IPS-20b (cell line): ENCODE data around the gene CELSR2.
"Not testable (repeated sequence)": the region's sequence is repeated elsewhere in the genome, so short reads cannot be mapped to it uniquely, and the experiment has no call there.

Source experiments
- H3K27ac ChIP-seq: one replicate; pipeline ENCODE4 v1.5.1; 2013; ENCODE audit warnings: low read length
- H3K27me3 ChIP-seq: 2 replicates; pipeline ENCODE4 v1.6.1; 2013; ENCODE audit warnings: mild to moderate bottlenecking, low read length, inconsistent platforms; ENCODE audit not compliant: insufficient read depth
- H3K36me3 ChIP-seq: 2 replicates; pipeline ENCODE4 v1.6.1; 2013; ENCODE audit warnings: low read depth, mild to moderate bottlenecking, inconsistent platforms, low read length, moderate library complexity; ENCODE audit not compliant: insufficient read depth
- H3K4me1 ChIP-seq: 2 replicates; pipeline ENCODE4 v1.6.1; 2013; ENCODE audit warnings: mild to moderate bottlenecking, control low read depth, inconsistent platforms, low read length, moderate library complexity; ENCODE audit not compliant: insufficient read depth
- H3K4me3 ChIP-seq: 2 replicates; pipeline ENCODE4 v1.5.1; 2013; ENCODE audit warnings: mild to moderate bottlenecking, low read length, inconsistent platforms
- H3K9ac ChIP-seq: 2 replicates; pipeline ENCODE4 v1.6.1; 2013; ENCODE audit warnings: low read depth, mild to moderate bottlenecking, inconsistent platforms, low read length, moderate library complexity
- H3K9me3 ChIP-seq: 2 replicates; pipeline ENCODE4 v1.6.1; 2013; ENCODE audit warnings: mild to moderate bottlenecking, low read depth, low read length, inconsistent platforms; ENCODE audit not compliant: insufficient read depth

The CELSR2 gene

DNA sequence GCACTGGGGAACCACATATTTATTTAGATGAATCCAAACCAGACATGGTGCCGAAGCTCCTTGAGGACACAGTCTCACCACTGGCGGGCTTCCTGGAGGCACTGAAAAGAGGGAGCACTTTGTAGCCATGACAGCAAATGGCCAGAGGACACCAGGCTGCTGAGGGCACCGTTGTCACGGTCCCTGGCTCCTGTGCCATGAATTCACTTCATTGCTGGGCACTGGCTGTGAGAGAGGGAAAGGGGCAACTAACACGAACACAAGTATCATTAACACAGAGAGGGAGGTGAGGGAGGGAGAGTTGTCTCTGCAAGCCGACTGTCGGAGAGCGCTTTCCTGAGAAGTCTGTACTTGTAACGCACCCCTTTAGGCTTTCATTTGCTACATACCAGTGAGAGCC lies 43.0 kb downstream of the CELSR2 start:
- Histone ChIP-seq H3K4me3 (no peak overlapping the region), H3K36me3 (no peaks in the 10 kb centered on the region), H3K9me3 (no peaks in the 10 kb centered on the region), H3K4me1 (no peaks in the 10 kb centered on the region), H3K27me3 (no peaks in the 10 kb centered on the region), H3K27ac (no peak overlapping the region), H3K9ac (no peak overlapping the region)

DNA sequence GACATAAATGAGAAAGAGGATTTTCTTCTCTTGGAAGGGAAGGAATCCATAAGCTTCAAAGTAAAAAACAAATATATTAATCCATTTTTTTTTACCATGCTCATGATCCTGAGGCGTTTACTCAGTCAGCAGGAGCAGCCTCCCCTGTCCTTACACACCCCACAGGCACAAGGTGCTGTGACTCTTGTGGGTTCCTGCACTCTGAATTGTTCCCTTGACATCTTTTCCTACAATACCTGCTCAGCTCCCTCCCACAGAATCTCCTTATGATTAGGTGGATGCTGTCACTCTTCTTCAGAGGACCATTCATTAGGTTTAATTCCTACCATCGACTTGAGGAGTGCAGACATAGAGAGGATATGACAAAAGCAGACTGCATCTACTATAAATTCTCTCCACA lies 43.7 kb downstream of the CELSR2 start:
- Histone ChIP-seq H3K9me3 (no peaks in the 10 kb centered on the region), H3K9ac (no peak overlapping the region)

DNA sequence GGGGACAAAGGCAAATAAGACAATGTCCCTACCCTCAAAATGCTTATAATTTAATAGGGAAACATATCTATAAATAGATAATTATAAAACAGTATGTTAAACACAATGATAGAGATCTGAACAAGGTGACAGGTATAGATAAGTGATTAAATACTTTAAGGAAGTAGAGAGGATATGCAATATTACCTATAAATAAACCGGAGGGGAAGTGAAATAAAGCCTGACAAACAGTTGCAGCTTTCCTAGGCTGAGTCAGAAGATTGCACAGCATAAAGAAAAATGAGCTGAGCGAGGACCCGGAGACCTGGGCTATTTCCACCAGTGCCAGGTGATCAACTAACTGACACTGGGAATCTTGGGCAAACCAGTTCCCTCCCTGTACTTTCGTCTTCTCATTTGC lies 45.1 kb downstream of the CELSR2 start:
- H3K9me3 ChIP-seq: no peaks in the 10 kb centered on the region
- H3K4me1 ChIP-seq: no peaks in the 10 kb centered on the region
- H3K36me3 ChIP-seq: no peaks in the 10 kb centered on the region
- no peak overlapping the region for H3K4me3 ChIP-seq
- no peak overlapping the region for H3K9ac ChIP-seq
- H3K27me3 ChIP-seq: no peaks in the 10 kb centered on the region
- H3K27ac ChIP-seq: no peak overlapping the region

More for the DNA sequence above, 43.7 kb downstream of the CELSR2 start:
- no peak overlapping the region for H3K4me3 ChIP-seq
- no peaks in the 10 kb centered on the region for H3K36me3 ChIP-seq
- no peaks in the 10 kb centered on the region for H3K27me3 ChIP-seq
- no peak overlapping the region for H3K27ac ChIP-seq
- H3K4me1 ChIP-seq: no peaks in the 10 kb centered on the region

DNA sequence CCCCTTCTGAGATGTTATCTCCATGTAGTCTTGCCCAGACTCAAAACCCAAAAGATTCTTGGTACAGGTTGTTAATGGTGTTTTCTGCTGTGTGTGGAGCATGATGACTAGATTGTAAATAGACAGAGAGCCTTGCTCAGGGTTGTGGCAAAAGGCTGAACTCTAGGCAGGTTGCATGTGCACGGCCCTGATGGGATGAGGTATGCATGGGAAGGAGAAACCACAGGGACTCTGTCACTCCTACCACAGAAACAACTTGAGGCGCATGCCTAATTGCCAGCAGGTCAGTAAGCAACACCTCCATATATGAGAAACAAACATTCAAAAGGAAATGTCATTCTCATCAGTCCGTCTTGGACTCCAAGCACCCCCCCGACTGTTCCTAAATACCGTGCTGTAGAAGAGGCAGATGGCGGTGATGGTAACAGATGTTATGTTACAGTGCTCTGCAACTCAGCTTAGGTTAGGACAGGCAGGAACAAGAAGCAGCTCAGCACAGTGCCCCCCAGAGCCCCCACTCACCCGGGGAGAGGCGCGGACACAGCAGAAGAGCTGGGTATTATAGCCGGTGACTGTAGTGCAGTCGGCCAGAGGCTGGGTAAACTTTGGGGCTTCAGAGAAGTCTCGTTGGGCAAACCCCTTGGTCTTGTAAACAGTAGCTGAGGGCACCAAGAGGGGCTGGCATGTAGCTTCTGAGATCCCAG lies 46.5 kb downstream of the CELSR2 start:
- no peak overlapping the region for H3K27ac ChIP-seq
- H3K27me3 ChIP-seq: no peaks in the 10 kb centered on the region
- H3K36me3 ChIP-seq: no peaks in the 10 kb centered on the region
- no peaks in the 10 kb centered on the region for H3K4me1 ChIP-seq
- H3K4me3 ChIP-seq: no peak overlapping the region
- no peak overlapping the region for H3K9ac ChIP-seq
- no peaks in the 10 kb centered on the region for H3K9me3 ChIP-seq

DNA sequence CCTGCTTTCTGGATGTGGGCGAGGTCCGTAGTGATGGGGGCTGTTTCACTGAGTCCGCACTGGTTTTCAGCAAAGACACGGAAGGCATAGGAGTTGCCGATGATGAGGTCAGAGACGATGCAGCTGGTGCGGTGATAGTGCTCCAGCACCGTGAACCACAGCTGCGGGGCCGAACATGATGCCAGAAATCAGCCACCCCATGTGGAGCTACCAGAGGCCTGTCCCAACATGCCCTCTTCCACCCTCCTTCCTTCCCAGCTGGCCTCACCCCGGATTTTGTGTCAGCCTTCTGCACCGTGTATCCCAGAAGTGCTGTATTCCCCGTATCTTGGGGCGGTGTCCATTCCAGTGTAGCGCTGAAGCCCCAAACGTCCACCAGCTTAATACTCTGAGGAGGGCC lies 47.4 kb downstream of the CELSR2 start:
- H3K9ac ChIP-seq: no peak overlapping the region
- no peak overlapping the region for H3K27ac ChIP-seq
- H3K9me3 ChIP-seq: no peaks in the 10 kb centered on the region
- H3K27me3 ChIP-seq: no peaks in the 10 kb centered on the region
- no peak overlapping the region for H3K4me3 ChIP-seq
- no peaks in the 10 kb centered on the region for H3K36me3 ChIP-seq
- no peaks in the 10 kb centered on the region for H3K4me1 ChIP-seq

DNA sequence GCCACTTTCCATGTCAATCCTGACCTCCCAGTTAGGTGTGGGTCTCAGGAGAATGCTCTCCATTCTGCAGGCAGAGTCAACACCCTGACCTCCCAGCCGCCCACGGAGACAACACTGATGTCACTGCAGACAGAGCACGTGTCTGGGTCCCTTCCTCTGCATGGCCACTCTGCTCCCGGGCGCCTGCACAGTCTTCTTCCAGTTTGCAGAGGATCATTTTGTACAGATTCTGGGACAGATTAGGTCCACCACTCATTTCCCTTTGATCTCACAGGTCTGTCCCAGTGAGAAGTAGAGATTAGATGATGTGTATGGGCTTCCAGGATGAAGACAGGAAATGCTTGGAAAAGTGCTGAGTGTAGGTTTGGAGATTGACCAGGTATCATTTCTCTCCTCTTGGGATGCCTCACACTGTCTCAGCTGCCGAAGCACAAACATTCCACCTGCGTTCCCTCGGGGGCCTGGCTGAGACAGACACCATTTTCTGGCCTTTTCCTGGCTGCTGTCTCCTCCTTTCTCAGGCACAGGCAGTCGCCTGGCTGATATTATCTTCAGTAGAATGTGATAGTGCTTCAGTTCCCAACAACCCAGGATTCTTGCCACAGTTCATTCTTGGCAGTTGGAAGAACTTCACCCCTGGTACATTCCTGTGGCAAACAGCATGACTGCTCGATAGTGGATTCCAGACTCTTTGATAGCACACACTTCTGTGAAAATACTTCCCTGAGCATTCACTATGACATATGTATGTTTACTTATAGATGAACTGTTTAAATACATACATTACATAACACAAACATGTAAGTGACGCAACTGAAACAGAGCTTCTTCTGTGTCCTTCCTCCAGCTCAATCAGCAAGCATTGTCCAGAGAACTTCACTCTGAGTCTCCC lies 49.6 kb downstream of the CELSR2 start:
- Histone ChIP-seq H3K4me3 (no peak overlapping the region), H3K27ac (no peak overlapping the region), H3K27me3 (no peaks in the 10 kb centered on the region), H3K9ac (no peak overlapping the region), H3K36me3 (no peaks in the 10 kb centered on the region), H3K4me1 (no peaks in the 10 kb centered on the region), H3K9me3 (no peaks in the 10 kb centered on the region)

DNA sequence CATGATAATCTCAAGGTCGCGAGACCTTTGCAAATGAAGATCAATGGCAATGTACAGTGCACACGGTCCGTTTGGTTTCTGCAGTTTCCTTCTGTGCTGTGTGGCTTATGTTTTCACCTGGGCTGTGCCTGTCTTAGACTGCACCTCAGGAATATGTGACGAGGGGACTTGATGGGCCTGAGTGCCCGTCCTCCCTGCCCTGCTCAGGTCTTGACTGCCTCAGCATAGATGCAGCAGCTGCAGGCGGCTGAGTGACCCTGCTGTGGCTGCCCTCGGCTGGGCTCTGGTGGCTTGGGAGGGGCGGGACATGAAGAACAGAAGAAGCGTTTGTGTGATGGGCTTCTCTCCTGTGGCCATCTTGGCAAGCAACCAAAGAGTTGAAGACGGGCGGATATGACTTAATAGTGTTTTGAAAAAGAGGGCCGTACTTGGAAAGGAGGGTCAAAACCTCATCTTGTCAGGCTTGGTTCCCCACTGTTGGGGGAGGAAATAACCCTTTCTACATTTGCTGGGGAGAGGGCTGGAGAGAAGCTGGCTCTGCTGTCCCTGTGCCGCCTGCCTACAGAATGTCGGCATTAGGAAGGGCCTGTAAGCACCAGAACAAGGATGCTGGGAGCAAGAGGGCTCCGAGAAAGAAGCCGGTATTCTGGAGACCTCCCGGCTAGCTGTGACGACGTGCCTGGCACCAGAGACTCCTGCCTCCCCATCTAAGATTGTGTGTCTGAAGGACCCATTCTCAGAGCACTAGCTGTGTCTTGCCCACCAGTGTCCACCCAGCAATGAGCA lies 50.4 kb downstream of the CELSR2 start:
- H3K36me3 ChIP-seq: no peaks in the 10 kb centered on the region
- H3K27ac ChIP-seq: no peak overlapping the region
- no peaks in the 10 kb centered on the region for H3K4me1 ChIP-seq
- H3K27me3 ChIP-seq: no peaks in the 10 kb centered on the region
- no peak overlapping the region for H3K4me3 ChIP-seq
- H3K9ac ChIP-seq: no peak overlapping the region
- H3K9me3 ChIP-seq: no peaks in the 10 kb centered on the region

DNA sequence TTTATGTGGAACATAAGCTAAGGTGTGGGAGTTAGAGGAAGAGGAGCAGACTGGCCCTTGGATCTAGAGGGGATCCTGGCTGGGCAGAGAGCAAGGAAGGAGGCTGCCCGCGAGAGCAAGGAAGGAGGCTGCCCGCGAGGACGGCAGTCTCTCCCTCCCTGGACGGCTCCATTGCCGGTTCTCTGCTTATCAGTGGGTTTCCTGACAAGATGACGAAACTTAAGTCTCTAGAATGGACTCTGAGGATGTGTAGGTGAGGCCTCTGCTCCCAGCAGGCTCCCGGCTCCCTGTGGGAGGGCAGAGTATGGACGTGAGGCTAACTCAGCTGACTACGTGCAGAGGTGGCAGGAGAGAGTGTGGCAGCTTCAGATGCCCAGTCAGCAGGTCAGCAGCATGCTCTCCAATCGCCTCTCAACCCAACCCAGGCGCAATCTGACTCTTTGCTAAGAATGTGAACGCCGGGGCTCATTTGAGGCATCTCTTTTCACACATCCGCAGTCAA lies 51.4 kb downstream of the CELSR2 start:
- Histone ChIP-seq H3K4me3 (no peak overlapping the region), H3K36me3 (no peaks in the 10 kb centered on the region), H3K9me3 (no peaks in the 10 kb centered on the region), H3K27ac (no peak overlapping the region), H3K9ac (no peak overlapping the region), H3K27me3 (no peaks in the 10 kb centered on the region), H3K4me1 (no peaks in the 10 kb centered on the region)

DNA sequence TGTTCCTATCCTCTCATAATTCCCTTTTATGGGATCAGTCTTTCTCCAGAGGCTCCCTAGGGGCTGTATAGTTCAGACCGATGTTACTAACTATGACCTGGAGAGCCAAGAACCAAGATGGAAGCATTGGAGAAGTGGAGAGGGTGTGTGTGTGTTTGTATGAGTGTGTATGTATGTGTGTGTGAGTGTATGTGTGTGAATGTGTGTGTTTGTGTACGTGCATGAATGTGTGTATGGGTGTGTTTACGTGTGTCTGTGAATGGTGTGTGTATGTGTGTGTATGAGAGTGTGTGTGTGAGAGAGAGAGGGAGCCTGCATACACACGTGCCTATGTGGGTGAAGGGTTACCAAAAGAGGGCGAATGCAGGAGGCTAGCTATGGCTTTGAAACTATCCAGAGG lies 52.5 kb downstream of the CELSR2 start:
- no peaks in the 10 kb centered on the region for H3K27me3 ChIP-seq
- H3K27ac ChIP-seq: no peak overlapping the region
- H3K36me3 ChIP-seq: no peaks in the 10 kb centered on the region
- no peak overlapping the region for H3K9ac ChIP-seq
- no peaks in the 10 kb centered on the region for H3K9me3 ChIP-seq
- no peaks in the 10 kb centered on the region for H3K4me1 ChIP-seq
- H3K4me3 ChIP-seq: no peak overlapping the region

DNA sequence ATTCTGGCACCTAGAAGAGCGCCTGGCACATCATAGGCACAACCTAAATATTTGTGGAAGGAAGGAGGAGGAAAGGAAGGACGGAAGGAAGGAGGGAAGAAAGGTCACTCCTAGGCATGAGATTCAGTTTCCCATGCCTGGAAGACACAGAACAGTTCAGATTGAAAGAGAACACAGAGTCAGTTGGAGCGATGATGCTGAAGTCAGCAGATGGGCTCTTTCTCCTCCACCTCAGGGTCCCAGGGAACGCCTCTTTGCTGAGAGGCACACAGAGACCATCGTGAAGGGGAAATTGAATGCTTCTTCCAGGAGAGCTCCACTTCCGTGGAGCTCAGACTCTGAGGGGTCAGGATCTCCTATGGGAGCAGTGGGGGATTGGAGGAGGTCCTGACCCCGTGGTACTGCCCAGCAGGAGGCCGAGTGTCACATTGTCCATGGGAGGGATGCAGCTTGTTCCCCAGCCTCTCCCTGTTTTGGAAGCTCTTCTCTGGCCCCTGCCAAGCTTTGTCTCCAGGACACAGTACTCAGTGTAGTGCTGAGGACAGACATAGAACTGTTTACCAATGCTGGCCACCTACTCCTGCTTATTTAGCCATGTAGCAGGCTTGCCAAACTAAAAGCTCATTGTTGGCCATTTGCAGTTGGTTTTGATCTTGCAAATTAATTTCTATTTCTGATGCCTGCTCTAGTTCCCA lies 55.0 kb downstream of the CELSR2 start:
- Histone ChIP-seq H3K9me3 (no peaks in the 10 kb centered on the region), H3K9ac (no peak overlapping the region), H3K27me3 (no peaks in the 10 kb centered on the region), H3K27ac (no peak overlapping the region), H3K4me1 (no peaks in the 10 kb centered on the region; the same call in 1 of the 2 replicates), H3K36me3 (no peaks in the 10 kb centered on the region), H3K4me3 (no peak overlapping the region)

DNA sequence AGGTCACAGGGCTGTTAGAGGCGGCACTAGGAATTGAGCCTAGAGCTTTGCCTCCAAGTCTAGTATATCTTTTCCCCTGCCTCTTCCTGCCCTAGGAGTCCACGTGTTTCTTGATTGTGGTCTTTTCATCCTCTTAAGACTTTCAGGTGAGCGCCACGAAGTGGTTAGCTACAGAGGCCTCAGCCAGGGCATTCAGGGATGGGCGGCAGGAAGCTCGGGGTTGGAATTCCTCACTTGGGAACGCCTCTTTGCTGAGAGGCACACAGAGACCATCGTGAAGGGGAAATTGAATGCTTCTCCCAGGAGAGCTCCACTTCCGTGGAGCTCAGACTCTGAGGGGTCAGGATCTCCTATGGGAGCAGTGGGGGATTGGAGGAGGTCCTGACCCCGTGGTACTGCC lies 56.7 kb downstream of the CELSR2 start:
- H3K9ac ChIP-seq, H3K4me1 ChIP-seq, H3K4me3 ChIP-seq, H3K27ac ChIP-seq, H3K9me3 ChIP-seq, H3K27me3 ChIP-seq, H3K36me3 ChIP-seq: not testable (repeated sequence)
